HepG2 (cell line): ENCODE measurements around the gene GFRA3. TPM values are rescaled to one million over a fixed set of nuclear protein-coding genes. Genes with fewer than 3 reads are reported as not detected.
A peak's percentile ranks its signal among the peaks of the same experiment; 100 is the strongest.

Experiments
- CREB1 ChIP-seq, 2 experiments: fragments of 450-650 bp in 1 of 2; IDR thresholded peaks; 2 replicates each; pipeline ENCODE4 v1.6.1; 2016 to 2017; ENCODE audit warnings: control low read depth in 1 of 2, mild to moderate bottlenecking in 1 of 2, missing compliant biosample characterization in 1 of 2, missing genetic modification characterization in 1 of 2
- GPN1 ChIP-seq: sonication (generic); formaldehyde crosslinking; IDR thresholded peaks from 2 replicates; pipeline ENCODE4 v1.5.1; 2020; ENCODE audit warnings: missing genetic modification reagents, borderline replicate concordance
- KDM5B ChIP-seq: sonication (generic); formaldehyde crosslinking; IDR thresholded peaks from 2 replicates; pipeline ENCODE4 v1.4.0; 2020; ENCODE audit warnings: missing genetic modification reagents, mild to moderate bottlenecking, borderline replicate concordance
- RBFOX2 ChIP-seq: fragments of 200-400 bp; formaldehyde crosslinking; IDR thresholded peaks from 2 replicates; pipeline ENCODE4 v1.6.1; 2017; ENCODE audit warnings: low read depth, mild to moderate bottlenecking, low read length
- RXRA ChIP-seq: sonication (generic); formaldehyde crosslinking; IDR thresholded peaks from 2 replicates; pipeline ENCODE4 v1.5.1; 2020; ENCODE audit warnings: missing genetic modification reagents
- ZFP36 ChIP-seq: fragments of 150-350 bp; IDR thresholded peaks from 2 replicates; pipeline ENCODE4 v1.6.1; 2018; ENCODE audit warnings: borderline replicate concordance, low read length, low read depth; ENCODE audit not compliant: partially characterized antibody
- ZFP37 ChIP-seq: sonication (generic); formaldehyde crosslinking; IDR thresholded peaks from 2 replicates; pipeline ENCODE4 v1.4.0; 2020; ENCODE audit warnings: missing genetic modification reagents, borderline replicate concordance
- ZNF543 ChIP-seq: sonication (generic); formaldehyde crosslinking; IDR thresholded peaks from 2 replicates; pipeline ENCODE4 v1.4.0; 2020; ENCODE audit warnings: mild to moderate bottlenecking, missing genetic modification reagents
- ZNF652 ChIP-seq: IDR thresholded peaks from 2 replicates; pipeline ENCODE4 v1.6.1; 2016; ENCODE audit warnings: low read depth, borderline replicate concordance
- ZNF775 ChIP-seq: sonication (generic); formaldehyde crosslinking; IDR thresholded peaks from 2 replicates; pipeline ENCODE4 v1.4.0; 2020; ENCODE audit warnings: missing genetic modification reagents, mild to moderate bottlenecking, moderate library complexity, borderline replicate concordance
- ZNF841 ChIP-seq: sonication (generic); formaldehyde crosslinking; IDR thresholded peaks from 2 replicates; pipeline ENCODE4 v1.8.1; 2023; ENCODE audit warnings: missing genetic modification reagents, borderline replicate concordance
- polyA plus RNA-seq, 8 experiments: library from polyadenylated mRNA; depleted of rRNA in 3 of 8; stranded (reverse) in 7 of 8; unstranded in 1 of 8; fragments of >200 nt; fragmentation: Illumina TruSeq in 4 of 8; extraction: Trizol in 4 of 8; gene quantifications; 2 replicates each; pipeline versions ENCODE4 v1.2.1 to v1.2.3, GENCODE V29; 2011 to 2016; ENCODE audit warnings: low read depth in 4 of 8, missing spikeins in 1 of 8, mixed read lengths in 1 of 8; ENCODE audit not compliant: insufficient read depth in 1 of 8
- total RNA-seq, 5 experiments: library from RNA; depleted of rRNA; stranded (reverse); fragments of >200 nt; fragmentation: Illumina TruSeq; extraction: Trizol; gene quantifications; 2 replicates each; pipeline ENCODE4 v1.2.3, GENCODE V29; 2016; ENCODE audit warnings: low read depth in 1 of 5
- TF ChIP-seq, protein P1 (sequence below): sonication (generic); formaldehyde crosslinking; IDR thresholded peaks from 2 replicates; pipeline ENCODE4 v1.5.0; 2020; ENCODE audit warnings: mild to moderate bottlenecking, low read depth, missing genetic modification reagents, borderline replicate concordance
- TF ChIP-seq, protein P2 (sequence below): sonication (generic); formaldehyde crosslinking; IDR thresholded peaks from 2 replicates; pipeline ENCODE4 v1.4.0; 2020; ENCODE audit warnings: missing genetic modification reagents, mild to moderate bottlenecking, borderline replicate concordance

GFRA3 gene
- total and polyA plus RNA-seq, 2 of the 13 experiments (the other 11 are each of a cell fraction or from before 2014, with no cell fraction given): 0.27 to 0.30 TPM

DNA sequence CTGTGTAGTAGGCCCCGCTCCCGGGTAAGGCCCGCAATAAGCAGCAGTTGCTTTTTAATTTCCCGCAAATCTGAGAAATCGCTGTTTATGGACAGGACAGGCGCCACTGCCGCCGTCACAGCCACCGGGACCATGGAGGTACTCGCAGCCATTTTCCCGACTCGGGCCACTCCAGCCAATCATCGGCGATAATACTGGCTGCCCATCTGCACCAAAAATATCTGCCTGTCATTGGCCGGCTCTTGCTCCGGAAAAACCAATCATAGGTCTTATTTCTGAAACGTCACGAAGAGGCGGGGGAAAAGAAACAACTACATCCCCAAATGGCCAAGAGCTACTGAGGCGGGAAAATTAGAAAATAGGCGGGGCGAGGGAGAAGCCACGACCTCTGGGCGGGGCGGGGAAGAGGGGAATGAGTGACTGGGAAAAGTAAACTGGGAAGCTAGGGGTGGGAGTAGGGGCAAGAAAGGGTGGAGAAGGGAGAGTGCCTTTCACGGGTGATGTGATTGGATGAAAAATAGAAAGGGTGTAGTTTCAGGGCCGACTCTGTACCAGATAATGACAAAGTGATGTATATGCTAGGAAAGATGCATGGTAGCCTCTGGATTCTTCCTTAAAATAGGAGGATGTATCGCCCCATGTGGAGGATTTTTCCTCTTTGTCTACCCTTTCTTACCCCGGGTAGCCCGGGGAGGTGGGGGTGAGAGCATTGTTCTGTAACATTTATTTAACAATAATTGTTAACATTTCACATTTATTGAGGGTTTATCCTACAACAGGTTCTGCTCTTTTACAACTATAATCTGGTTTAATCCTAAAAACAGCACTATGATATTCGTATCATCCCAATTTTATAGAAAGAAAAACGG lies 61.0 kb downstream of the GFRA3 start, which contains the start of gene CDC23 (continued):
- TF ChIP-seq, protein P1, sequence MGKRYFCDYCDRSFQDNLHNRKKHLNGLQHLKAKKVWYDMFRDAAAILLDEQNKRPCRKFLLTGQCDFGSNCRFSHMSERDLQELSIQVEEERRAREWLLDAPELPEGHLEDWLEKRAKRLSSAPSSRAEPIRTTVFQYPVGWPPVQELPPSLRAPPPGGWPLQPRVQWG (CRISPR knock-in tag): no peak
- peak; percentile 42; the same call in 1 of the 2 replicates for TF ChIP-seq KDM5B (CRISPR knock-in tag)
- TF ChIP-seq, protein P2, sequence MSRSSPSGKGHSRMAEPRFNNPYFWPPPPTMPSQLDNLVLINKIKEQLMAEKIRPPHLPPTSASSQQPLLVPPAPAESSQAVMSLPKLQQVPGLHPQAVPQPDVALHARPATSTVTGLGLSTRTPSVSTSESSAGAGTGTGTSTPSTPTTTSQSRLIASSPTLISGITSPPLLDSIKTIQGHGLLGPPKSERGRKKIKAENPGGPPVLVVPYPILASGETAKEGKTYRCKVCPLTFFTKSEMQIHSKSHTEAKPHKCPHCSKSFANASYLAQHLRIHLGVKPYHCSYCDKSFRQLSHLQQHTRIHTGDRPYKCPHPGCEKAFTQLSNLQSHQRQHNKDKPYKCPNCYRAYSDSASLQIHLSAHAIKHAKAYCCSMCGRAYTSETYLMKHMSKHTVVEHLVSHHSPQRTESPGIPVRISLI (CRISPR knock-in tag): no peak
- TF ChIP-seq CREB1 (IDR thresholded peaks at IDR 0.05): peak; percentile 95
- TF ChIP-seq CREB1 (CRISPR knock-in tag; IDR thresholded peaks at IDR 0.05): peak; percentile 99
- TF ChIP-seq RBFOX2: peak; percentile 61
- TF ChIP-seq ZNF841: no peak
- no peak for TF ChIP-seq ZNF543 (CRISPR knock-in tag)
- peak; percentile 81 for TF ChIP-seq ZNF652 (CRISPR knock-in tag)
- TF ChIP-seq ZFP37: no peak
- TF ChIP-seq ZNF775 (CRISPR knock-in tag): no peak; the same call in 1 of the 2 replicates
- no peak for TF ChIP-seq GPN1 (CRISPR knock-in tag)
- peak; percentile 47; the same call in 1 of the 2 replicates for TF ChIP-seq RXRA
- TF ChIP-seq ZFP36: no peak
